Measurements from ENCODE around the gene MS4A18. TPM values are rescaled to one million over a fixed set of nuclear protein-coding genes. Genes with fewer than 3 reads are reported as not detected.

Gene MS4A18
- total RNA-seq, 4 donors from 2014 or later, result not detected

DNA sequence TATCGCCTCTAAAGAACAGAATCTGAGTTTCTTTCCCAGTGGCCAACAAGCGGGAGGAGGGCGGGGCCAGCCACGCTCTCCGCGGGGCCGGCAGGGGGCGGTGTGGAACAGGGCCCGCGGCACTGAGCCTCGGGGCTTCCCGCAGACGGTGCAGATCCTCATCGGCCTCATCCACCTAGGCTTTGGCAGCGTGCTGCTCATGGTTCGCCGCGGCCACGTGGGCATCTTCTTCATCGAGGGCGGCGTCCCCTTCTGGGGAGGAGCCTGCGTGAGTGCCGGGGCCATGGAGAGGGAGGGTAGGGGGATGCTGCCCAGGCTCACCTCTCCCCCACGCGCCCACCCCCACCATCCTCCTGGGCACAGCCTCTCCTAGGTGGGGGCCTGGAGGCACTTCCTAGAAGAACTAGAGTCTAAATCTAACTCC, 42.9 kb downstream of the MS4A18 start:
- DNase-seq (ENCODE audit: low spot score), result no peak
- TF ChIP-seq, protein P1, sequence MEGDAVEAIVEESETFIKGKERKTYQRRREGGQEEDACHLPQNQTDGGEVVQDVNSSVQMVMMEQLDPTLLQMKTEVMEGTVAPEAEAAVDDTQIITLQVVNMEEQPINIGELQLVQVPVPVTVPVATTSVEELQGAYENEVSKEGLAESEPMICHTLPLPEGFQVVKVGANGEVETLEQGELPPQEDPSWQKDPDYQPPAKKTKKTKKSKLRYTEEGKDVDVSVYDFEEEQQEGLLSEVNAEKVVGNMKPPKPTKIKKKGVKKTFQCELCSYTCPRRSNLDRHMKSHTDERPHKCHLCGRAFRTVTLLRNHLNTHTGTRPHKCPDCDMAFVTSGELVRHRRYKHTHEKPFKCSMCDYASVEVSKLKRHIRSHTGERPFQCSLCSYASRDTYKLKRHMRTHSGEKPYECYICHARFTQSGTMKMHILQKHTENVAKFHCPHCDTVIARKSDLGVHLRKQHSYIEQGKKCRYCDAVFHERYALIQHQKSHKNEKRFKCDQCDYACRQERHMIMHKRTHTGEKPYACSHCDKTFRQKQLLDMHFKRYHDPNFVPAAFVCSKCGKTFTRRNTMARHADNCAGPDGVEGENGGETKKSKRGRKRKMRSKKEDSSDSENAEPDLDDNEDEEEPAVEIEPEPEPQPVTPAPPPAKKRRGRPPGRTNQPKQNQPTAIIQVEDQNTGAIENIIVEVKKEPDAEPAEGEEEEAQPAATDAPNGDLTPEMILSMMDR (IDR thresholded peaks at IDR 0.05), result no peak
- no peak for ATAC-seq (ENCODE audit: low FRiP score)

DNA sequence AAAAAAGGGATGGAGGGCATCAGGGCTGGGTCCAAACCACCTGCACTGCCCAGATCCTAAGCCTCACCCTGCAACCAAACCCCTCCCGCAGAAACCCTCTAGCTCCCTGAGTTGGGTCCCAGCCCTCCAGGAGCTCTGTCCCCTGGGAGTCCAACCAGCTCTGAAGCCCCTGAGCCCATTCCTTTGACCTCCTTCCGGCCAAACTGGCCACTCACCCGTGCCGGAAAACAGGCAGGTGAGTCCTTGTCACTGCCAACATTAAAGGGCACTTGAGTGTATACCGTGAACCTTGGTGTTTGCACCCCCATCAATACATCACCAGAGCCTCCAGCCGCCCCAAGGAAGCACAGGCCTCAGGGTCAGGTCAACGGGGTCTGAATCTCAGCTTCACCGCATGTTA, 43.7 kb downstream of the MS4A18 start:
- DNase-seq (ENCODE audit: low spot score) (no peak), ATAC-seq (ENCODE audit: low FRiP score) (no peak)
- TF ChIP-seq, protein P1 (IDR thresholded peaks at IDR 0.05), result no peak

DNA sequence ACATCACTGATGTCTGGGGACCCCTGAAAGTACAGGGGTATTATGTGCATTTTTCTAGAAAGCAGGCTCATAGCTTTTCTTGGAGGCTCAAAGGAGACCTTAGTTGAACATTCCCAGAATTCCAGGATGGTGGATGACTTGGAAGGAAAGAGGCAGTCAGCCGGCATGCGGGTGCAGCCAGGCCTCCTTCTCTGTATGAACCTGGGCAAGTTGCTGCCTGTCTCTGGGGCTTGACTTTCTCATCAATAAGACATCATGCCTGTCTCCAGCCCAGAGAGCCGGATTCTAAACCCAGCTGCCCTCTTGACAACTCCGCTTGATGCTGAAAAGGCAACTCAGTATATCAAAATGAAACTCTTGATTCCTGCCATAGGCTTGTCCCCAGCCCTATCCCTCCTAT, 44.8 kb downstream of the MS4A18 start:
- TF ChIP-seq, protein P1 (IDR thresholded peaks at IDR 0.05), result no peak
- ATAC-seq (ENCODE audit: low FRiP score) (no peak), DNase-seq (ENCODE audit: low spot score) (no peak)

DNA sequence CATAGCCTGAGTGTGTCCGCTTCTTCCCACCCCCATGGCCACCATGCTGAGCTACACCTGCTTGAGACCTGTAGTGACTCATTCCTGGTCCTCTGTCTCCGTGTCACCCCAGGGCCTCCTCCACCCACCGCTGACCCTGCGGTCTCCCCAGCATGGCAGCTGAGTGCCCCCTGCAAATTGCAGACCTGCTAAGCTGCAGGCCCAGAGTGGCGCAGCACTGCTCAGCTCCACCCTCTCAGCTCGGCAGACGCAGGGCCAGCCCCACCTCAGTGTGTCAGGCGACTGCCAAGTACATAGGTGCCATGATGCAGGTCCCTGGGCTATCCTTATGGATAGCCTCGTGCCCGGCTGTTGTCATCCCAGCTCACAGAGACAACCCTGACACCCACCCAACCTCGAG, 45.3 kb downstream of the MS4A18 start:
- no peak for DNase-seq (ENCODE audit: low spot score)

DNA sequence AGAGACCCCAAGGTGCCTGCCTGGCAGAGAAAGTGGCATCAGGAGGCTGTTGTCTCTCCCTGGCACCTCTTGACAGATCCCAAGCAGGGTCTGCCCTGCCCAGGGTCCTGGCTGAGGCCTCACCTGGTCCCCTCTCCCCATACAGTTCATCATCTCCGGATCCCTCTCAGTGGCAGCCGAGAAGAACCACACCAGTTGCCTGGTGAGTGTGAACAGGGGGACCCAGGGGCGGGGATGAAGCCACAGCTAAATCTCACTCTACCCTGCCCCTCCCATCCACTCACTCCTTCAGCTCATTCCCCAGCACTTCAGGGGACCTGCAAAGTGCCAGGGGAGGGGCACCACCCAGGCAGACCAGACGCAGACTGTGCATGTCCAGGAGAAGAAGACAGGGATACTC, 46.6 kb downstream of the MS4A18 start:
- TF ChIP-seq, protein P1 (IDR thresholded peaks at IDR 0.05), result no peak
- ATAC-seq (ENCODE audit: low FRiP score) (no peak), DNase-seq (ENCODE audit: low spot score) (no peak)

More for the DNA sequence above, 45.3 kb downstream of the MS4A18 start:
- TF ChIP-seq, protein P1 (IDR thresholded peaks at IDR 0.05), result no peak
- no peak for ATAC-seq (ENCODE audit: low FRiP score)

DNA sequence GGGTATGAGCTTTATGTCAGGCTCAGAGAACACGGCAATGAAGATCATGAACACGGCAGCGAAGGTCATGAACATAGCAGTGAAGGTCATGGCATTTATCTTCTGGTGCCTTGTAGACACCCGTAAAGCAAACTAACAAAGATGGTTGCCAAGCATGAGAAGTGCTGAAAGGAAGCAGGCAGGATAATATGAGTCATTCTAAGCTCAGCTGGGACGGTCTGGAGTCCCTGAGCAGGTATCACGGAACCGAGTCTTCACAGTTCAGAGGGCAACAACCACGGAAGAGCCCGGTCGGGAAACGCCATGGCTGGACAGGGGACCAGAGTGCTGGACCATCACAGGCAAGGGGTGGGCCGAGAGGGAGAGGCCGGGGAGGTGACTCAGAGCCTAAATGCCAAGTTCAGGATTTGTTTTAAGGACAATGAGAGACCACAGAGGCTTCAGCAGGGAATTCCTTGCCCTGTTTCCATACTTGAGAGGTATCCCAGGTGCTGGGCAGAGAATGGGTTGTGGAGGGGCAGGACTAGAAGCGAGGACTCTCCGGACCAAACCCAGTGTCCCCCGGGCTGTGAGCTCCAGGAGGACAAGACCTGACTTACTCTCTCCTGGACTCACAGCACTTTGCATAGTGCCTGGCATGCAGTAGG, 47.5 kb downstream of the MS4A18 start:
- TF ChIP-seq, protein P1 (IDR thresholded peaks at IDR 0.05), result no peak
- no peak for ATAC-seq (ENCODE audit: low FRiP score)
- DNase-seq (ENCODE audit: low spot score), result no peak

DNA sequence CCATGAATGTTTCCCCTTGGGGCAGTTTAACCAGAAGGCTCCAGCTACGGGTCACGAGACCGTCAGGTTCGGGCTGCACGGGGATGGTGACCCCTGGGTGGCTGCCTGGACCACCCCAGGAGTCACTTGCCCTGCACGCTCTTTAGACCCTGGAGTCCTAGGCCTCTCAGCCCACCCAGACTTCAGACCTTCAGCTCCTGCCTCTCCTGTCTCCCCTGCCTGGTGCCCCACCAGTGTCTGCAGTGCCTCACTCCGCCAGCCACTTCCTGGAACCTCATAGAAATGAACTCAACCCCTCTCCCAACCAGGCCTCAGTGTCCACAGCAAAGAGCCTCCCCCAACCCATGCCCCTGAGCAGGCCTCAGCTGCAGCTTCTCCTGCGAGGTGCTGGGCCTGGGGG, 48.1 kb downstream of the MS4A18 start:
- no peak for DNase-seq (ENCODE audit: low spot score)
- no peak for ATAC-seq (ENCODE audit: low FRiP score)
- TF ChIP-seq, protein P1 (IDR thresholded peaks at IDR 0.05), result no peak

All from omental fat pad (tissue), 4 donors.